Cardiac fibroblast (primary cell): ENCODE data around the gene CLIP4.

ENCODE experiments used
- DNase-seq, 2 donors: peaks; one replicate each; pipeline versions ENCODE4 v3.0.0 to v3.0.0-alpha.2; 2010; ENCODE audit warnings: low read depth in 2 of 2
- H3K4me3 ChIP-seq, 2 donors: replicated peaks in 1 of 2; 1 replicate in 1 of 2; 2 replicates in 1 of 2; pipeline ENCODE4 v1.5.1; 2011; ENCODE audit warnings: low read depth in 2 of 2, low read length in 2 of 2, mild to moderate bottlenecking in 2 of 2, moderate library complexity in 1 of 2
- CTCF ChIP-seq: IDR thresholded peaks from one replicate; pipeline ENCODE4 v1.5.1; 2011; ENCODE audit warnings: low read depth, mild to moderate bottlenecking, low read length, inconsistent platforms

The CLIP4 gene

GRCh38 chr2:29222381-29223179 is 107.4 kb downstream of the CLIP4 start:
- no peak overlapping the region for H3K4me3 ChIP-seq
- no peak for DNase-seq
- no peak for TF ChIP-seq CTCF

GRCh38 chr2:29223257-29223656 is 108.0 kb downstream of the CLIP4 start:
- no peak for DNase-seq
- TF ChIP-seq CTCF: no peak
- H3K4me3 ChIP-seq: no peak overlapping the region

GRCh38 chr2:29223851-29224692 is 108.9 kb downstream of the CLIP4 start:
- no peak for TF ChIP-seq CTCF
- DNase-seq: peak; percentile 69 to 76
- no peak overlapping the region for H3K4me3 ChIP-seq

- no peak for DNase-seq
- TF ChIP-seq CTCF: no peak
- H3K4me3 ChIP-seq: no peak overlapping the region
These were observed 109.7 kb downstream of the CLIP4 start for GRCh38 chr2:29224693-29225551.

GRCh38 chr2:29225814-29226213 is 110.6 kb downstream of the CLIP4 start:
- no peak for TF ChIP-seq CTCF
- no peak for DNase-seq
- H3K4me3 ChIP-seq: no peak overlapping the region

- DNase-seq: no peak
- no peak for TF ChIP-seq CTCF
- H3K4me3 ChIP-seq: no peak overlapping the region
These were observed 111.2 kb downstream of the CLIP4 start for GRCh38 chr2:29226375-29226774.
